DND-41 (cell line): ENCODE results near the gene PSMD4.

Source experiments
- ATAC-seq: fragments of 200-7000 bp; cut with Tn5 transposase; 3 replicates; pipeline ENCODE4 v1.9.1; 2021; ENCODE audit warnings: low read depth; ENCODE audit not compliant: insufficient read depth
- DNase-seq: peaks from one replicate; pipeline ENCODE4 v3.0.0-alpha.2; 2020
- H2AFZ ChIP-seq: 2 replicates; pipeline ENCODE4 v1.6.0; 2012; ENCODE audit warnings: low read depth, low read length
- H3K27ac ChIP-seq: 2 replicates; pipeline ENCODE4 v1.5.1; 2012; ENCODE audit warnings: low read length, inconsistent platforms
- H3K27me3 ChIP-seq: fragments of 200-600 bp; sonication (generic); 2 replicates; pipeline ENCODE4 v1.6.0; 2012; ENCODE audit warnings: low read length, mild to moderate bottlenecking, inconsistent platforms; ENCODE audit not compliant: insufficient read depth, poor library complexity
- H3K36me3 ChIP-seq: 2 replicates; pipeline ENCODE4 v1.5.1; 2012; ENCODE audit warnings: low read length, inconsistent platforms; ENCODE audit not compliant: insufficient read depth
- H3K4me1 ChIP-seq: 2 replicates; pipeline ENCODE4 v1.5.1; 2012; ENCODE audit warnings: mild to moderate bottlenecking, low read length; ENCODE audit not compliant: insufficient read depth
- H3K4me2 ChIP-seq: 2 replicates; pipeline ENCODE4 v1.6.0; 2012; ENCODE audit warnings: mild to moderate bottlenecking, moderate library complexity, low read length, inconsistent platforms; ENCODE audit not compliant: insufficient read depth
- H3K4me3 ChIP-seq, 2 experiments: fragments of 200-600 bp in 1 of 2; shearing (Covaris generic) in 1 of 2; 2 replicates each; pipeline ENCODE4 v1.5.1; 2012 to 2016; ENCODE audit warnings: inconsistent platforms in 2 of 2, low read length in 2 of 2, mild to moderate bottlenecking in 2 of 2, low read depth in 1 of 2, moderate library complexity in 1 of 2
- H3K79me2 ChIP-seq: 2 replicates; pipeline ENCODE4 v1.6.0; 2012; ENCODE audit warnings: low read length, inconsistent platforms; ENCODE audit not compliant: insufficient read depth
- H3K9ac ChIP-seq: 2 replicates; pipeline ENCODE4 v1.6.0; 2012; ENCODE audit warnings: low read depth, mild to moderate bottlenecking, inconsistent platforms, low read length, moderate library complexity
- H3K9me3 ChIP-seq: 2 replicates; pipeline ENCODE4 v1.5.1; 2012; ENCODE audit warnings: low read length, moderate library complexity, mild to moderate bottlenecking, inconsistent platforms; ENCODE audit not compliant: insufficient read depth, severe bottlenecking
- H4K20me1 ChIP-seq: 2 replicates; pipeline ENCODE4 v1.6.0; 2012; ENCODE audit warnings: low read length; ENCODE audit not compliant: insufficient read depth
- CTCF ChIP-seq: IDR thresholded peaks from 2 replicates; pipeline ENCODE4 v1.5.1; 2012; ENCODE audit warnings: borderline replicate concordance, low read length, moderate library complexity, mild to moderate bottlenecking; ENCODE audit not compliant: poor library complexity, severe bottlenecking; ENCODE audit errors: extremely low read depth
- EZH2 ChIP-seq: IDR thresholded peaks from 3 replicates; pipeline ENCODE4 v1.6.1; 2012; ENCODE audit warnings: borderline replicate concordance, low read depth, mild to moderate bottlenecking, moderate library complexity, low read length, inconsistent platforms; ENCODE audit not compliant: severe bottlenecking

The PSMD4 gene

GRCh38 chr1:151281225-151281968, 26.9 kb downstream of the PSMD4 start:
- Histone ChIP-seq H3K4me3 (peak overlapping the region; percentile 67 to 93), H3K79me2 (peaks cover 43% of the 10 kb centered on the region), H3K27ac (peak overlapping the region; percentile 98), H2AFZ (peak overlapping the region; percentile 98), H3K4me2 (peak overlapping the region; percentile 89), H3K9me3 (no peaks in the 10 kb centered on the region), H3K36me3 (peaks cover 21% of the 10 kb centered on the region), H3K4me1 (peaks cover 28% of the 10 kb centered on the region), H3K27me3 (no peaks in the 10 kb centered on the region), H3K9ac (peak overlapping the region; percentile 89), H4K20me1 (peaks cover 34% of the 10 kb centered on the region)
- peak; percentile 32 for TF ChIP-seq CTCF
- no peak for TF ChIP-seq EZH2
- DNase-seq, result peak; percentile 97
- peak; percentile 44 for ATAC-seq

- H3K4me1 ChIP-seq, result peaks cover 28% of the 10 kb centered on the region
- ATAC-seq (peak; percentile 94), DNase-seq (peak; percentile 100)
- peak within 1 kb of the TSS; percentile 89 for H3K4me2 ChIP-seq
- peak within 1 kb of the TSS; percentile 89 for H3K9ac ChIP-seq
- H3K36me3 ChIP-seq, result peaks cover 29% of the 10 kb centered on the region
- H2AFZ ChIP-seq, result peak within 1 kb of the TSS; percentile 98
- TF ChIP-seq CTCF (no peak), EZH2 (no peak)
- H3K9me3 ChIP-seq, result no peaks in the 10 kb centered on the region
- peaks cover 42% of the 10 kb centered on the region for H4K20me1 ChIP-seq
- peak within 1 kb of the TSS; percentile 98 for H3K27ac ChIP-seq
- H3K79me2 ChIP-seq, result peaks cover 51% of the 10 kb centered on the region
- H3K27me3 ChIP-seq, result no peaks in the 10 kb centered on the region
- H3K4me3 ChIP-seq, result peak within 1 kb of the TSS; percentile 93
Measured at GRCh38 chr1:151281969-151282882, 27.7 kb downstream of the PSMD4 start, which contains the start of gene ZNF687. Gene ZNF687 (plus strand): TSS chr1:151282299. CDS start chr1:151286292, 3,993 bp downstream.

GRCh38 chr1:151282883-151283725, 28.6 kb downstream of the PSMD4 start:
- TF ChIP-seq CTCF (no peak), EZH2 (no peak)
- ATAC-seq (no peak), DNase-seq (peak; percentile 34)
- H4K20me1 ChIP-seq, result peaks cover 50% of the 10 kb centered on the region
- peak overlapping the region; percentile 89 for H3K4me2 ChIP-seq
- H3K36me3 ChIP-seq, result peaks cover 38% of the 10 kb centered on the region
- H3K9me3 ChIP-seq, result no peaks in the 10 kb centered on the region
- H3K4me1 ChIP-seq, result peaks cover 28% of the 10 kb centered on the region
- H3K27ac ChIP-seq, result peak overlapping the region; percentile 81
- H3K9ac ChIP-seq, result peak overlapping the region; percentile 89
- peak overlapping the region; percentile 62 for H2AFZ ChIP-seq
- H3K27me3 ChIP-seq, result no peaks in the 10 kb centered on the region
- H3K4me3 ChIP-seq, result peak overlapping the region; percentile 93
- peaks cover 54% of the 10 kb centered on the region for H3K79me2 ChIP-seq
